Epithelial cell of umbilical artery (primary cell): ENCODE data around the gene DMC1. TPM values are rescaled to one million over a fixed set of nuclear protein-coding genes. Genes with fewer than 3 reads are reported as not detected.

Experiments
- total RNA-seq: library from RNA; depleted of rRNA; stranded (reverse); fragments of >200 nt; gene quantifications from 2 replicates; pipeline ENCODE4 v1.2.3, GENCODE V29; 2014

The DMC1 gene, protein sequence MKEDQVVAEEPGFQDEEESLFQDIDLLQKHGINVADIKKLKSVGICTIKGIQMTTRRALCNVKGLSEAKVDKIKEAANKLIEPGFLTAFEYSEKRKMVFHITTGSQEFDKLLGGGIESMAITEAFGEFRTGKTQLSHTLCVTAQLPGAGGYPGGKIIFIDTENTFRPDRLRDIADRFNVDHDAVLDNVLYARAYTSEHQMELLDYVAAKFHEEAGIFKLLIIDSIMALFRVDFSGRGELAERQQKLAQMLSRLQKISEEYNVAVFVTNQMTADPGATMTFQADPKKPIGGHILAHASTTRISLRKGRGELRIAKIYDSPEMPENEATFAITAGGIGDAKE
- 1.6 and 3.6 TPM in 2 replicates for total RNA-seq

DNA sequence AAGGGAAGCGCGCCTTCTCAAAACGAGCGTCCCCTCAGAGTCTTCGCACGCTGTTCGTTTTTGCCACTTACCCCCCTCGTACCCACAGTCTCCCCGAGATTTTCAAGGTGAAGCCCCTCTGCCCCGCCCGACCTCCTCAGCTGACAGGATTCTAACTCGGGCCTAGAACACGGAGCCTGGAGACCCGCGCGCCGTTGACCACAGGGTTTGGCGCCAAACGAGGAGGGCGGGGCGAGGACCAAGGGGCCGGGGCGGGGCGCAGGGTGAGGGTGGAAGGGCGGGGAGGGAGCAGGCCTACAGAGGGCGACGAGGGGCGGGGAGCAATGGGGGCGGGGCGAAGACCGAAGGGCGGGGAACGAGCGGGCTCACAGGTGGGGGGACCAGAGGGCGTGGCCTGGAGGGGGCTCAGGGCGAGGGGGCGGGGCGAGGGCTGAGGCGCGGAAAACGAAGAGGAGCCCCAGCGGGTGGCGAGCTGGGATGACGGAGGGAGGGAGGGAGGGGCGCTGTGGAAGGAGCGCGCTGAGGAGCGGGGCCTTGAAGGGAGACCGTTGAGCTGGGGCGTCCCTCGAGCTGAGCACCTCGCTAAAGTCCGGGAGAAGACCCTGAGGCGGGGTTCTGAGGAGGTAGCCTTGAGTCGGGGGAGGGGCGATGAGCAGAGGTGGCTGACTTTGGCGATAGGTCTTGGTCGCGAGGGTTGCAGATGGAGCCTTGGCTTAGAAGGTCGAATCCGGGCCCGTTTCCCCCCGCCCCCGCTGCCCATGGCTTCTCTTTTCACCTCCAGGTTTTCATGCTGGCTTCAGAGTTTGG, at the start of gene DMC1:
DMC1 (minus strand) TSS at position 212 of the 807 bp plus-strand sequence. CDS start 1,927 bp downstream, outside the sequence.

GRCh38 chr22:38506118-38506962, 63.6 kb downstream of the DMC1 start, which contains the start of gene DDX17:
DDX17 (minus strand) TSS chr22:38506311.

Other genes starting within 250 kb of the DMC1 start
- not detected in 2 replicates for gene KCNJ4, start 115.0 kb downstream of the DMC1 start, total RNA-seq
- gene KDELR3, start 102.1 kb downstream of the DMC1 start, total RNA-seq: 25.5 and 80.2 TPM in 2 replicates
- 394 and 520 TPM in 2 replicates for gene DDX17, start 63.9 kb downstream of the DMC1 start, total RNA-seq
- gene FAM227A, start 86.2 kb upstream of the DMC1 start, total RNA-seq: 2.9 and 4.6 TPM in 2 replicates
- 23.7 and 24.5 TPM in 2 replicates for gene CBY1, start 86.5 kb upstream of the DMC1 start, total RNA-seq
- gene TOMM22, start 111.8 kb upstream of the DMC1 start, total RNA-seq: 103 and 142 TPM in 2 replicates
- 63.7 and 79.8 TPM in 2 replicates for gene JOSD1, start 130.8 kb upstream of the DMC1 start, total RNA-seq
- gene GTPBP1, start 135.8 kb upstream of the DMC1 start, total RNA-seq: 24.7 and 31.0 TPM in 2 replicates
- 78.4 and 134 TPM in 2 replicates for gene SUN2, start 185.8 kb upstream of the DMC1 start, total RNA-seq
- gene DNAL4, start 224.0 kb upstream of the DMC1 start, total RNA-seq: 13.5 and 17.5 TPM in 2 replicates